HT1080 (cell line): ENCODE results near the gene IKZF2. TPM values are rescaled to one million over a fixed set of nuclear protein-coding genes. Genes with fewer than 3 reads are reported as not detected.

ENCODE experiments used
- DNase-seq: peaks from one replicate; pipeline ENCODE4 v3.0.0-alpha.2; 2015; ENCODE audit warnings: low read depth
- total RNA-seq: library from RNA; depleted of rRNA; stranded (reverse); fragments of >200 nt; shearing (Covaris generic); gene quantifications from 2 replicates; pipeline ENCODE4 v1.2.3, GENCODE V29; 2014

The IKZF2 gene
- total RNA-seq, 1 experiment from 2014 or later = 1.6 TPM

- DNase-seq = no peak
These were observed 49.5 kb downstream of the IKZF2 start for GRCh38 chr2:213101692-213102460.

- no peak for DNase-seq
These were observed 50.3 kb downstream of the IKZF2 start for GRCh38 chr2:213101109-213101508.

- no peak for DNase-seq
These were observed 52.8 kb downstream of the IKZF2 start for GRCh38 chr2:213098612-213099011.

GRCh38 chr2:213091765-213092164 lies 59.6 kb downstream of the IKZF2 start:
- no peak for DNase-seq

- no peak for DNase-seq
These were observed 60.6 kb downstream of the IKZF2 start for GRCh38 chr2:213090772-213091171.

GRCh38 chr2:213089438-213089837 lies 62.0 kb downstream of the IKZF2 start:
- no peak for DNase-seq

GRCh38 chr2:213087040-213087439 lies 64.4 kb downstream of the IKZF2 start:
- no peak for DNase-seq

GRCh38 chr2:213086571-213086970 lies 64.8 kb downstream of the IKZF2 start:
- DNase-seq = no peak

- DNase-seq = no peak
These were observed 65.4 kb downstream of the IKZF2 start for GRCh38 chr2:213086050-213086449.

GRCh38 chr2:213085538-213085937 lies 65.9 kb downstream of the IKZF2 start:
- DNase-seq = no peak

- no peak for DNase-seq
These were observed 67.2 kb downstream of the IKZF2 start for GRCh38 chr2:213084261-213084660.

- DNase-seq = no peak
These were observed 70.3 kb downstream of the IKZF2 start for GRCh38 chr2:213080969-213081617.

- no peak for DNase-seq
These were observed 71.7 kb downstream of the IKZF2 start for GRCh38 chr2:213079756-213080155.

GRCh38 chr2:213078686-213079085 lies 72.7 kb downstream of the IKZF2 start:
- DNase-seq = no peak

GRCh38 chr2:213069531-213069930 lies 81.9 kb downstream of the IKZF2 start:
- no peak for DNase-seq

GRCh38 chr2:213068676-213069359 lies 82.6 kb downstream of the IKZF2 start:
- DNase-seq = no peak

- no peak for DNase-seq
These were observed 83.5 kb downstream of the IKZF2 start for GRCh38 chr2:213067888-213068287.

- DNase-seq = no peak
These were observed 85.0 kb downstream of the IKZF2 start for GRCh38 chr2:213066443-213066743.

- no peak for DNase-seq
These were observed 85.6 kb downstream of the IKZF2 start for GRCh38 chr2:213065583-213066442.

GRCh38 chr2:213064099-213064498 lies 87.3 kb downstream of the IKZF2 start:
- DNase-seq = no peak

- DNase-seq = no peak
These were observed 93.4 kb downstream of the IKZF2 start for GRCh38 chr2:213057977-213058376.

- no peak for DNase-seq
These were observed 105.0 kb downstream of the IKZF2 start for GRCh38 chr2:213046431-213046830.
